ENCODE results near the gene TMEM120B. TPM values are rescaled to one million over a fixed set of nuclear protein-coding genes. Genes with fewer than 3 reads are reported as not detected.

Gene TMEM120B
- total RNA-seq, 1 experiment from 2014 or later: 18.5 TPM

- Histone ChIP-seq H3K9me2 (replicated peaks; ENCODE audit: low read length) (no peaks in the 10 kb centered on the region), H3K79me2 (ENCODE audit: low read length) (peaks cover 36% of the 10 kb centered on the region), H3K4me1 (ENCODE audit: insufficient read depth, low read length) (peaks cover 21% of the 10 kb centered on the region; the same call in 1 of the 2 replicates), H3K4me3 (ENCODE audit: low read length) (peak overlapping the region; percentile 80), H3F3A (ENCODE audit: low read length, unreplicated experiment) (no peaks in the 10 kb centered on the region), H3K9ac (ENCODE audit: low read length) (peak overlapping the region; percentile 82), H4K20me1 (ENCODE audit: low read length) (no peaks in the 10 kb centered on the region), H3K36me3 (ENCODE audit: low read depth, low read length) (no peaks in the 10 kb centered on the region), H3K9me3 (ENCODE audit: low read length) (no peaks in the 10 kb centered on the region), H2AFZ (ENCODE audit: low read length) (peak overlapping the region; percentile 95), H3K27ac (ENCODE audit: low read length) (peak overlapping the region; percentile 43), H3K27me3 (ENCODE audit: low read length) (no peaks in the 10 kb centered on the region), H3K4me2 (ENCODE audit: low read length) (peak overlapping the region; percentile 89)
- BruUV-seq (replicated peaks): no TSS peak
- DNase-seq (peak; percentile 41), ATAC-seq (no peak)
- TF ChIP-seq EZH2phosphoT487 (IDR thresholded peaks at IDR 0.05; ENCODE audit: borderline replicate concordance, low read length): no peak
- TF ChIP-seq EZH2 (IDR thresholded peaks at IDR 0.05; ENCODE audit: low read length, unreplicated experiment): no peak
- TF ChIP-seq CTCF (conservative IDR thresholded peaks at IDR 0.05; ENCODE audit: low read depth, low read length): no peak
- POLR2A ChIA-PET (ENCODE audit: unreplicated experiment): interaction anchor here (1.3 kb wide), 1 partner anchor 25 kb away, joined by 5 read pairs; no protein-coding TSS in a partner anchor
- CTCF ChIA-PET: interaction anchor here (0.9 to 1.3 kb wide), 2 partner anchors 61 to 83 kb away, joined by 3 to 6 read pairs; no protein-coding TSS in a partner anchor
- intact Hi-C loops (cut with micrococcal nuclease): loop anchor here (5.0 kb wide), 1 partner anchor 81 kb away; the partner anchor contains the start of gene RHOF
These were observed 977 bp upstream of the TMEM120B start for GRCh38 chr12:121711361-121712189.

- Histone ChIP-seq H3K36me3 (ENCODE audit: low read depth, low read length) (no peaks in the 10 kb centered on the region), H3K4me1 (ENCODE audit: insufficient read depth, low read length) (peaks cover 25% of the 10 kb centered on the region; the same call in 1 of the 2 replicates), H3K9ac (ENCODE audit: low read length) (peak overlapping the region; percentile 82), H3K27me3 (ENCODE audit: low read length) (no peaks in the 10 kb centered on the region), H3K79me2 (ENCODE audit: low read length) (peaks cover 41% of the 10 kb centered on the region), H3K9me3 (ENCODE audit: low read length) (no peaks in the 10 kb centered on the region), H3F3A (ENCODE audit: low read length, unreplicated experiment) (no peaks in the 10 kb centered on the region), H3K9me2 (replicated peaks; ENCODE audit: low read length) (no peaks in the 10 kb centered on the region), H3K27ac (ENCODE audit: low read length) (peak overlapping the region; percentile 43), H3K4me3 (ENCODE audit: low read length) (peak overlapping the region; percentile 80), H4K20me1 (ENCODE audit: low read length) (no peaks in the 10 kb centered on the region), H3K4me2 (ENCODE audit: low read length) (peak overlapping the region; percentile 89), H2AFZ (ENCODE audit: low read length) (peak overlapping the region; percentile 95)
- DNase-seq (peak; percentile 48), ATAC-seq (peak; percentile 30)
- BruUV-seq (replicated peaks): TSS peak; percentile 84
- intact Hi-C loops (cut with micrococcal nuclease): loop anchor here (5.0 kb wide), 1 partner anchor 80 kb away; the partner anchor contains the start of gene RHOF
- no peak for TF ChIP-seq CTCF (conservative IDR thresholded peaks at IDR 0.05; ENCODE audit: low read depth, low read length)
- no peak for TF ChIP-seq EZH2 (IDR thresholded peaks at IDR 0.05; ENCODE audit: low read length, unreplicated experiment)
- TF ChIP-seq EZH2phosphoT487 (IDR thresholded peaks at IDR 0.05; ENCODE audit: borderline replicate concordance, low read length): no peak
- ChIA-PET POLR2A (ENCODE audit: unreplicated experiment) (interaction anchor here (0.7 to 1.3 kb wide), 2 partner anchors 25 to 744 kb away, joined by 3 to 5 read pairs; no protein-coding TSS in a partner anchor), CTCF (interaction anchor here (0.9 to 1.3 kb wide), 2 partner anchors 61 to 82 kb away, joined by 3 to 6 read pairs; no protein-coding TSS in a partner anchor)
These were observed 427 bp upstream of the TMEM120B start for GRCh38 chr12:121712190-121712460.
